Smooth muscle cell (in vitro differentiated cells): ENCODE data around the gene LTBP3. TPM values are rescaled to one million over a fixed set of nuclear protein-coding genes. Genes with fewer than 3 reads are reported as not detected.

ENCODE experiments used
- DNase-seq: peaks from one replicate; lab custom pipeline; 2025; ENCODE audit not compliant: unreplicated experiment; lab: John Stamatoyannopoulos, UW
- H2AFZ ChIP-seq: fragments of 200-600 bp; sonication (generic); 2 replicates; pipeline ENCODE4 v1.6.0; 2016; ENCODE audit warnings: antibody characterized with exemption, low read depth, mild to moderate bottlenecking
- H3F3A ChIP-seq: fragments of 200-600 bp; sonication (generic); 2 replicates; pipeline ENCODE4 v1.6.0; 2017; ENCODE audit warnings: antibody characterized with exemption, low read depth
- H3K27ac ChIP-seq: fragments of 200-600 bp; sonication (generic); 2 replicates; pipeline ENCODE4 v1.5.1; 2016; ENCODE audit warnings: low read depth, mild to moderate bottlenecking
- H3K27me3 ChIP-seq: fragments of 200-600 bp; sonication (generic); 2 replicates; pipeline ENCODE4 v1.6.1; 2016; ENCODE audit warnings: low read depth, mild to moderate bottlenecking
- H3K36me3 ChIP-seq: fragments of 200-600 bp; sonication (generic); 2 replicates; pipeline ENCODE4 v1.5.1; 2016; ENCODE audit warnings: low read depth
- H3K4me1 ChIP-seq: fragments of 200-600 bp; sonication (generic); 2 replicates; pipeline ENCODE4 v1.5.1; 2016; ENCODE audit warnings: low read depth
- H3K4me2 ChIP-seq: fragments of 200-600 bp; sonication (generic); 2 replicates; pipeline ENCODE4 v1.6.0; 2016; ENCODE audit warnings: mild to moderate bottlenecking
- H3K4me3 ChIP-seq: fragments of 200-600 bp; sonication (generic); 2 replicates; pipeline ENCODE4 v1.5.1; 2016; ENCODE audit warnings: mild to moderate bottlenecking
- H3K79me2 ChIP-seq: fragments of 200-600 bp; sonication (generic); 2 replicates; pipeline ENCODE4 v1.6.0; 2016; ENCODE audit warnings: low read depth, mild to moderate bottlenecking
- H3K9ac ChIP-seq: fragments of 200-600 bp; sonication (generic); 2 replicates; pipeline ENCODE4 v1.6.0; 2016; ENCODE audit warnings: low read depth
- H3K9me3 ChIP-seq: fragments of 200-600 bp; sonication (generic); replicated peaks from 2 replicates; pipeline ENCODE4 v1.5.1; 2016; ENCODE audit warnings: low read depth
- H4K20me1 ChIP-seq: fragments of 200-600 bp; sonication (generic); 2 replicates; pipeline ENCODE4 v1.6.0; 2016; ENCODE audit warnings: low read depth
- CTCF ChIP-seq: fragments of 200-600 bp; sonication (generic); IDR thresholded peaks from 2 replicates; pipeline ENCODE4 v1.5.1; 2017; ENCODE audit warnings: borderline replicate concordance, mild to moderate bottlenecking, antibody characterized with exemption; ENCODE audit not compliant: insufficient read depth, poor library complexity, severe bottlenecking
- WGBS: methylation state at CpG from one replicate; pipeline ENCODE4 v1.1.7; 2016; ENCODE audit warnings: low lambda C conversion rate; 5-methylcytosine and 5-hydroxymethylcytosine counted together
- polyA plus RNA-seq: library from polyadenylated mRNA; unstranded; fragments of >200 nt; fragmentation: Nextera tagmentation; extraction: Ambion mirVana; gene quantifications from 2 replicates; pipeline ENCODE4 v1.2.1, GENCODE V29; 2016
- total RNA-seq: library from RNA; depleted of rRNA; stranded (reverse); fragments of >200 nt; gene quantifications from 2 replicates; pipeline ENCODE4 v1.2.3, GENCODE V29; 2014

Gene LTBP3
- total and polyA plus RNA-seq, 2 experiments from 2014 or later = 33.6 to 46.4 TPM

DNA sequence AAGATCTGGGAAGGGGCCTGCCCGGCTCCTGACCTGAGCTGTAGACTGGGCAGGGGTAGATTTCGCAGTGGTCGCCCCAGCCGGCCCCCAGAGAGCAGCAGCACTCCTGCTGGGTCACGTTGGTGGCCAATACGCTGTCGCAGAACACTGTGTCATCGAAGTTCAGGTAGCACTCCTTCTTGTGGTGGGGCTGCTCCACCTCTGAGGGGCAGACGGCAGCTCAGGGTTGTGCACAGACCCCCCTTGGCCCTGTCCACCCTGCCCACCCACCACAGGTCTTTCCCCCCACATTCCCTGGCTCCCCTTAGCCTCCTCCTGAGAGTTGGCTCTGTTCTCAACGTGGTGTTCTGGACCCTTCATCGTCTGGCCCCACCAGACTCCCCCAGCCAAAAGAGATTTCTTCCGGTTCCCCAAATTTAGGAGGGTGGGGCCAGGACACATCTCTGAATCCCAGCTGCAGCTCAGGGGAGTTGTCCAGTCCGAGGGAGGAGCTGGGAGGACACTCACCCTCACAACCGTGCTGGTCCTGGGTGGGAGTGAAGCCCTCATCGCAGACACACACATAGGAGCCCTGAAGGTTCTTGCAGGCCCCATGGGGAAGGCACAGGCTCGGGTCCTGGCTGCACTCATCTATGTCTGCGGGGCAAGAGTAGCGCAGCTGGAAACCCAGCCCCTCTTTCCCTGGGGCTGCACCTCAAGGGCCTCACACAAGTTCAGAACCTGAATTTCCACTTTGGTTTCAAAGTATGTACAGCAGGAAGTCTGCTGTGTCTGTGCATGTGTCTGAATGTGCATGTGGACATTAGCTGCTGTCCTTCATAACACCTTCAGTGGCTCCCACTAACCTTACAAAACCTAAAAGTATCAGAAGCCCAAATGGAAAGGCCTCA lies 16.8 kb downstream of the LTBP3 start:
- H3K9ac ChIP-seq = no peak overlapping the region
- no peaks in the 10 kb centered on the region for H3K9me3 ChIP-seq
- H3K27me3 ChIP-seq = no peaks in the 10 kb centered on the region
- peak overlapping the region; percentile 51 for H3K4me3 ChIP-seq
- H3K36me3 ChIP-seq = no peaks in the 10 kb centered on the region
- WGBS = 47% methylated on average over 18 of the region's 18 CpGs
- peaks cover 24% of the 10 kb centered on the region for H3F3A ChIP-seq
- no peaks in the 10 kb centered on the region for H3K79me2 ChIP-seq
- peak overlapping the region; percentile 83 for H3K4me2 ChIP-seq
- peaks cover 11% of the 10 kb centered on the region for H3K4me1 ChIP-seq
- no peak for DNase-seq
- H2AFZ ChIP-seq = no peak overlapping the region
- TF ChIP-seq CTCF = no peak
- H4K20me1 ChIP-seq = peaks cover 35% of the 10 kb centered on the region
- H3K27ac ChIP-seq = peak overlapping the region; percentile 48

DNA sequence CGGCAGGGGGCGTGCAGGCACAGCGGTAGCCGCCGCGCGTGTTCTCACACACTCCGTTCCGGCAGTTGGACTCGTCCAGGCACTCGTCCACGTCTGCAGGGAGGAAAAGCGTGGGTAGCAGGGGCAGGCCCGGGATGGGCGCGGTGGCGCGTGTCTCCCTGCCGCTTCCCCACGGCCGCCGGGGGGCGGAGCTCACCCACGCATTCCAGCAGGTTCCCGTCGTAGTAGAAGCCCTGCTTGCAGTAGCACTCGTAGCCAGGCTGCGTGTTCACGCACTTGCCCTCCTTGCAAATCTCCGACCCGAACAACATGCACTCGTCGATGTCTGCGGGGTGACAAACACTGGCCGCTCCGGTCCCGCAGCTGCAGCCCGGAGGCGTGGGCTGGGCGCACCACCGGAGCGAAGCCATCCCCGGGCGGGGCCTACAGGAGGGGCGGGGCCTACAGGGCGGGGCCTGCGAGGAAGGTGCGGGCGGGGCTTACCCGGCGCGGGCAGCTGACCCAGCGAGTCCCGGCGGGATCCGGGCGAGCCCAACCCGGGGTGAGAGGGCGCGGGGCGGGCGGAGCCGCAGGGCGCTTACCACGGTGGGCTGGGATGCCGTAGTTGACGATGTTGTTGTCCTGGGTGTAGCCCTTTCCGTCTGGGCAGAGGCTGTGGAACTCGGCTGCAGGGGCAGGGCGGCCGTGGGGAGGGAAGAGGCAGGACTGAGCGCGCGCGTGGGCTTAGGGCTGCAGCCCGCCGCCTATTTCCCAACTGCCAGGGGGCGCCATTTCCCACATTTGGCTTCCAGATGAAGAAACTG lies 17.7 kb downstream of the LTBP3 start:
- Histone ChIP-seq H3K9ac (no peak overlapping the region), H4K20me1 (peaks cover 43% of the 10 kb centered on the region), H3F3A (peaks cover 24% of the 10 kb centered on the region), H3K4me2 (peak overlapping the region; percentile 83), H3K4me3 (peak overlapping the region; percentile 51), H3K9me3 (no peaks in the 10 kb centered on the region), H2AFZ (no peak overlapping the region), H3K36me3 (no peaks in the 10 kb centered on the region), H3K27me3 (no peaks in the 10 kb centered on the region), H3K79me2 (no peaks in the 10 kb centered on the region), H3K27ac (peak overlapping the region; percentile 48), H3K4me1 (peaks cover 11% of the 10 kb centered on the region)
- WGBS = 2% methylated on average over 52 of the region's 78 CpGs
- peak; percentile 96 for DNase-seq
- peak; percentile 85 for TF ChIP-seq CTCF

GRCh38 chr11:65539744-65540289 lies 18.3 kb downstream of the LTBP3 start:
- no peak overlapping the region for H3K9ac ChIP-seq
- H3K27me3 ChIP-seq = no peaks in the 10 kb centered on the region
- DNase-seq = no peak
- WGBS = 4% methylated on average over 56 of the region's 60 CpGs
- H3F3A ChIP-seq = peaks cover 24% of the 10 kb centered on the region
- H2AFZ ChIP-seq = no peak overlapping the region
- H3K4me3 ChIP-seq = peak overlapping the region; percentile 51
- H3K79me2 ChIP-seq = no peaks in the 10 kb centered on the region
- peak overlapping the region; percentile 83 for H3K4me2 ChIP-seq
- peak overlapping the region; percentile 24 for H3K27ac ChIP-seq
- H3K9me3 ChIP-seq = no peaks in the 10 kb centered on the region
- no peak for TF ChIP-seq CTCF
- H3K36me3 ChIP-seq = no peaks in the 10 kb centered on the region
- peaks cover 50% of the 10 kb centered on the region for H4K20me1 ChIP-seq
- peaks cover 11% of the 10 kb centered on the region for H3K4me1 ChIP-seq
